ENCODE data around the gene KEAP1.

- TF ChIP-seq CC2D1A (CRISPR knock-in tag; IDR thresholded peaks at IDR 0.05) = no peak
- TF ChIP-seq SNAPC2 (CRISPR knock-in tag; IDR thresholded peaks at IDR 0.05) = no peak
- TF ChIP-seq U2AF1 (optimal IDR thresholded peaks at IDR 0.05; ENCODE audit: low read depth, low read length) = no peak
- no peak for TF ChIP-seq ARHGAP35 (CRISPR knock-in tag; IDR thresholded peaks at IDR 0.05; ENCODE audit: borderline replicate concordance)
- TF ChIP-seq ZSCAN31 (CRISPR knock-in tag; IDR thresholded peaks at IDR 0.05; ENCODE audit: low read depth) = no peak
- no peak for TF ChIP-seq SMC3 (IDR thresholded peaks at IDR 0.05; ENCODE audit: low read length)
- no peak for TF ChIP-seq TBP (CRISPR knock-in tag; IDR thresholded peaks at IDR 0.05)
- no peak for TF ChIP-seq ZNF780A (CRISPR knock-in tag; IDR thresholded peaks at IDR 0.05)
- no peak for TF ChIP-seq CENPBD1 (CRISPR knock-in tag; IDR thresholded peaks at IDR 0.05; ENCODE audit: borderline replicate concordance, low read depth)
- no peak for TF ChIP-seq ZSCAN21 (CRISPR knock-in tag; IDR thresholded peaks at IDR 0.05; ENCODE audit: borderline replicate concordance)
These were observed 42.5 kb downstream of the KEAP1 start for GRCh38 chr19:10460714-10461046.

Data from HepG2 (cell line).